Ammon's horn (tissue), 1 donor: ENCODE data around the gene ZIC4.

Source experiments
- DNase-seq: peaks from one replicate; pipeline ENCODE4 v3.0.0-alpha.2; 2016; ENCODE audit warnings: low spot score

The ZIC4 gene

GRCh38 chr3:147370349-147370748 lies 36.0 kb downstream of the ZIC4 start:
- DNase-seq: no peak

GRCh38 chr3:147369661-147370123 lies 36.7 kb downstream of the ZIC4 start:
- no peak for DNase-seq

- no peak for DNase-seq
Measured at GRCh38 chr3:147369231-147369630, 37.1 kb downstream of the ZIC4 start.

GRCh38 chr3:147368561-147369221 lies 37.7 kb downstream of the ZIC4 start:
- no peak for DNase-seq

GRCh38 chr3:147368151-147368550 lies 38.2 kb downstream of the ZIC4 start:
- no peak for DNase-seq

GRCh38 chr3:147367676-147368075 lies 38.7 kb downstream of the ZIC4 start:
- DNase-seq: no peak

- no peak for DNase-seq
Measured at GRCh38 chr3:147365196-147366115, 40.9 kb downstream of the ZIC4 start.

GRCh38 chr3:147364771-147365170 lies 41.6 kb downstream of the ZIC4 start:
- DNase-seq: no peak

- no peak for DNase-seq
Measured at GRCh38 chr3:147361454-147362420, 44.6 kb downstream of the ZIC4 start.

- DNase-seq: no peak
Measured at GRCh38 chr3:147360646-147361453, 45.5 kb downstream of the ZIC4 start.

GRCh38 chr3:147360051-147360439 lies 46.3 kb downstream of the ZIC4 start:
- DNase-seq: no peak

GRCh38 chr3:147359177-147360050 lies 46.9 kb downstream of the ZIC4 start:
- no peak for DNase-seq

GRCh38 chr3:147358144-147358992 lies 48.0 kb downstream of the ZIC4 start:
- no peak for DNase-seq

- DNase-seq: no peak
Measured at GRCh38 chr3:147356909-147357900, 49.1 kb downstream of the ZIC4 start.

GRCh38 chr3:147356145-147356908 lies 50.0 kb downstream of the ZIC4 start:
- DNase-seq: no peak

- no peak for DNase-seq
Measured at GRCh38 chr3:147355753-147356090, 50.6 kb downstream of the ZIC4 start.

- DNase-seq: no peak
Measured at GRCh38 chr3:147355084-147355752, 51.1 kb downstream of the ZIC4 start.
